ENCODE measurements around the gene PDYN.

DNA sequence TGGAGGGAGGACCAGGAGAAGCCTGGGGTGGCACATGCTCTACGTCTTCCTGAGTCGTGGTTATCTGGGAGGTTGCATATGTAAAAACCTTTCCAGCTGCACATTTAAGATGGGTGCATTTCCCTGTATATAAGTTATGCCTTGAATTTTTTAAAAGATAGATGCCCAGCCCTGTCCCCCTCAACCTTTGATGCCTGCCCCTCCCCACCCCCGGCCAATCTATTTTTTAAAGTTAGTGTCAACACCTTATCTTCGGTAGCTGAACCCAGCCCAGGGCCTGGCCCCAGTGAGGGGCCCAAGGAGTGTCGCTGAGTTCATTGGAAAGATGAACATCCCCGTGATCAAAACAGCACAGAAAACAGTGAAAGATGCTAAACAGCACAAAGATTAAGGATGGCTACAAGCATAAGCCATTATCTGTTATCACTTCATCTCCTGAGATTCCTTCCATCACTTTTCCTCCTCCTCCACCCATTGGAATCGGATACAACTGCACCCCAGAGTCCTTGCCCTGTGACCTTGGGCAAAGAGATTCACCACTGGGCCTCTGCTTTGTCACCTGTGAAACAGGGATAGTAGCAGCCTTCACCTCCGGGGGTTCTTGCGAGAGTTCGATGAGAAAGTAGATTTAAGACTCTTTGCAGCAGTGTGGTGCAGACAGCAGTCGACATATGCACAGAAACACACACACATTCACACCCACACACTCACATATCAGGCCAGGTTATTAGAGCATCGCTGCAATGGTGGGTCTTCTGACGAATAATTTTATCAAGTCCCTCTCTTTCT, 51.2 kb downstream of the PDYN start:
- TF ChIP-seq CTCF (conservative IDR thresholded peaks at IDR 0.05) (no peak), EZH2 (IDR thresholded peaks at IDR 0.05; ENCODE audit: low read depth) (no peak)

Data from PC-9 (cell line).